ENCODE results near the gene CCN5.

The CCN5 gene

GRCh38 chr20:44716309-44717106 lies 1.3 kb downstream of the CCN5 start:
- DNase-seq = no peak

- no peak for DNase-seq
Observed at GRCh38 chr20:44717986-44718385, 2.8 kb downstream of the CCN5 start.

GRCh38 chr20:44719841-44720240 lies 4.7 kb downstream of the CCN5 start:
- DNase-seq = no peak

GRCh38 chr20:44720621-44720996 lies 5.4 kb downstream of the CCN5 start:
- no peak for DNase-seq

- DNase-seq = peak; percentile 37
Observed at GRCh38 chr20:44720997-44721784, 6.0 kb downstream of the CCN5 start.

- DNase-seq = no peak
Observed at GRCh38 chr20:44721785-44722054, 6.6 kb downstream of the CCN5 start.

GRCh38 chr20:44722990-44723389 lies 7.8 kb downstream of the CCN5 start:
- no peak for DNase-seq

- DNase-seq = no peak
Observed at GRCh38 chr20:44723391-44723790, 8.2 kb downstream of the CCN5 start.

- DNase-seq = no peak
Observed at GRCh38 chr20:44723798-44724362, 8.7 kb downstream of the CCN5 start.

GRCh38 chr20:44724423-44725091 lies 9.4 kb downstream of the CCN5 start:
- no peak for DNase-seq

- no peak for DNase-seq
Observed at GRCh38 chr20:44725837-44726236, 10.7 kb downstream of the CCN5 start.

- DNase-seq = no peak
Observed at GRCh38 chr20:44727039-44727438, 11.9 kb downstream of the CCN5 start.

GRCh38 chr20:44727651-44728050 lies 12.5 kb downstream of the CCN5 start:
- DNase-seq = no peak

- peak; percentile 80 for DNase-seq
Observed at GRCh38 chr20:44728801-44729443, 13.8 kb downstream of the CCN5 start.

GRCh38 chr20:44730441-44730840 lies 15.3 kb downstream of the CCN5 start:
- no peak for DNase-seq

- DNase-seq = no peak
Observed at GRCh38 chr20:44731657-44732056, 16.5 kb downstream of the CCN5 start.

GRCh38 chr20:44732327-44732726 lies 17.2 kb downstream of the CCN5 start:
- no peak for DNase-seq

- DNase-seq = peak; percentile 41
Observed at GRCh38 chr20:44733341-44734069, 18.3 kb downstream of the CCN5 start.

- no peak for DNase-seq
Observed at GRCh38 chr20:44734938-44735337, 19.8 kb downstream of the CCN5 start.

GRCh38 chr20:44735816-44736169 lies 20.6 kb downstream of the CCN5 start:
- no peak for DNase-seq

GRCh38 chr20:44736170-44737021 lies 21.2 kb downstream of the CCN5 start:
- peak; percentile 33 for DNase-seq

- DNase-seq = no peak
Observed at GRCh38 chr20:44737116-44737515, 21.9 kb downstream of the CCN5 start.

All from NCI-H2029 treated with DMSO at 0.1 percent for 48 hours (cell line).